NT2/D1 (cell line): Measurements from ENCODE around the gene MC2R.

Source experiments
- SUZ12 ChIP-seq: IDR thresholded peaks from 2 replicates; pipeline ENCODE4 v1.6.1; 2011; ENCODE audit not compliant: insufficient read length, insufficient read depth; ENCODE audit errors: extremely low read depth
- YY1 ChIP-seq: IDR thresholded peaks from 2 replicates; pipeline ENCODE4 v1.6.1; 2011; ENCODE audit not compliant: insufficient read length, insufficient read depth
- ZNF274 ChIP-seq: IDR thresholded peaks from 2 replicates; pipeline ENCODE4 v1.6.1; 2011; ENCODE audit warnings: mild to moderate bottlenecking, low read depth, low read length

GRCh38 chr18:13915391-13915790 lies at the start of gene MC2R:
- TF ChIP-seq SUZ12 (no peak), ZNF274 (no peak), YY1 (no peak)
